Smooth muscle cell (in vitro differentiated cells): ENCODE results near the gene FBLN1. TPM values are rescaled to one million over a fixed set of nuclear protein-coding genes. Genes with fewer than 3 reads are reported as not detected.
"Not testable (repeated sequence)": the region's sequence is repeated elsewhere in the genome, so short reads cannot be mapped to it uniquely, and the experiment has no call there.

Experiments used
- DNase-seq: peaks from one replicate; lab custom pipeline; 2025; ENCODE audit not compliant: unreplicated experiment; lab: John Stamatoyannopoulos, UW
- H2AFZ ChIP-seq: fragments of 200-600 bp; sonication (generic); 2 replicates; pipeline ENCODE4 v1.6.0; 2016; ENCODE audit warnings: antibody characterized with exemption, low read depth, mild to moderate bottlenecking
- H3F3A ChIP-seq: fragments of 200-600 bp; sonication (generic); 2 replicates; pipeline ENCODE4 v1.6.0; 2017; ENCODE audit warnings: antibody characterized with exemption, low read depth
- H3K27ac ChIP-seq: fragments of 200-600 bp; sonication (generic); 2 replicates; pipeline ENCODE4 v1.5.1; 2016; ENCODE audit warnings: low read depth, mild to moderate bottlenecking
- H3K27me3 ChIP-seq: fragments of 200-600 bp; sonication (generic); 2 replicates; pipeline ENCODE4 v1.6.1; 2016; ENCODE audit warnings: low read depth, mild to moderate bottlenecking
- H3K36me3 ChIP-seq: fragments of 200-600 bp; sonication (generic); 2 replicates; pipeline ENCODE4 v1.5.1; 2016; ENCODE audit warnings: low read depth
- H3K4me1 ChIP-seq: fragments of 200-600 bp; sonication (generic); 2 replicates; pipeline ENCODE4 v1.5.1; 2016; ENCODE audit warnings: low read depth
- H3K4me2 ChIP-seq: fragments of 200-600 bp; sonication (generic); 2 replicates; pipeline ENCODE4 v1.6.0; 2016; ENCODE audit warnings: mild to moderate bottlenecking
- H3K4me3 ChIP-seq: fragments of 200-600 bp; sonication (generic); 2 replicates; pipeline ENCODE4 v1.5.1; 2016; ENCODE audit warnings: mild to moderate bottlenecking
- H3K79me2 ChIP-seq: fragments of 200-600 bp; sonication (generic); 2 replicates; pipeline ENCODE4 v1.6.0; 2016; ENCODE audit warnings: low read depth, mild to moderate bottlenecking
- H3K9ac ChIP-seq: fragments of 200-600 bp; sonication (generic); 2 replicates; pipeline ENCODE4 v1.6.0; 2016; ENCODE audit warnings: low read depth
- H3K9me3 ChIP-seq: fragments of 200-600 bp; sonication (generic); replicated peaks from 2 replicates; pipeline ENCODE4 v1.5.1; 2016; ENCODE audit warnings: low read depth
- H4K20me1 ChIP-seq: fragments of 200-600 bp; sonication (generic); 2 replicates; pipeline ENCODE4 v1.6.0; 2016; ENCODE audit warnings: low read depth
- WGBS: methylation state at CpG from one replicate; pipeline ENCODE4 v1.1.7; 2016; ENCODE audit warnings: low lambda C conversion rate; 5-methylcytosine and 5-hydroxymethylcytosine counted together
- polyA plus RNA-seq: library from polyadenylated mRNA; unstranded; fragments of >200 nt; fragmentation: Nextera tagmentation; extraction: Ambion mirVana; gene quantifications from 2 replicates; pipeline ENCODE4 v1.2.1, GENCODE V29; 2016
- total RNA-seq: library from RNA; depleted of rRNA; stranded (reverse); fragments of >200 nt; gene quantifications from 2 replicates; pipeline ENCODE4 v1.2.3, GENCODE V29; 2014
- TF ChIP-seq, protein P1 (sequence below): fragments of 200-600 bp; sonication (generic); IDR thresholded peaks from 2 replicates; pipeline ENCODE4 v1.5.1; 2017; ENCODE audit warnings: borderline replicate concordance, mild to moderate bottlenecking, antibody characterized with exemption; ENCODE audit not compliant: insufficient read depth, poor library complexity, severe bottlenecking

FBLN1 gene
- total and polyA plus RNA-seq, 2 experiments from 2014 or later, result 90.9 to 296 TPM

DNA sequence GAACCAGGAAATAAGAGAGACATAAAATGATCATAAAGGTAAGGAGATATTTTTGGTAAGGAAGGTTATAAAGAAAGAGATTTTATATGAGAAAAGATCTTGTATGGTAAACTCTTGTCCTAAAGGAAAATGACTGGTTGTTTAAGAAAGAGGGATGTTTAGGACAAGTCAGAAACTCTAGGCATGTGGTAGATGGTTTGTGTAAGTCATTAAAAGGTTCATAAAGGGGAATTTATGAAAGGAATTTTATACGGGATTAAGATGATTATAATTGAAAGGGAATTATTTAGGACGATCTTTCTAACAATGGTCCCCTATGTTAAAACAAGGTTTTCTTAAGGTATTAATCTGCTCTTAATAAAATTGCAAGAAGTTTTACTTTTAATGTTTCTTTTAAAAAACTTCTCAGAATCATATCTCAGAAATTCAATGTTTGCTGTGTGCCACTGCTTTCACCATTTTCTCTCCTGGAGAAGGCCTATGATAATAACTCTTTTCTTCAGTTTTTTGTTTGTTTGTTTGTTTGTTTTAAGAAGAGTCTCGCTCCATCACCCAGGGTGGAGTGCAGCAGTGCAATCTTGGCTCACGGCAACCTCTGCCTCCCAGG lies 13.8 kb upstream of the FBLN1 start:
- Histone ChIP-seq H3F3A (no peaks in the 10 kb centered on the region), H3K27me3 (no peaks in the 10 kb centered on the region), H3K79me2 (no peaks in the 10 kb centered on the region), H3K27ac (no peak overlapping the region), H3K4me3 (no peak overlapping the region), H3K4me2 (no peak overlapping the region), H2AFZ (no peak overlapping the region), H4K20me1 (no peaks in the 10 kb centered on the region), H3K4me1 (no peaks in the 10 kb centered on the region), H3K36me3 (no peaks in the 10 kb centered on the region), H3K9me3 (no peaks in the 10 kb centered on the region), H3K9ac (no peak overlapping the region)
- DNase-seq, result no peak
- TF ChIP-seq, protein P1, sequence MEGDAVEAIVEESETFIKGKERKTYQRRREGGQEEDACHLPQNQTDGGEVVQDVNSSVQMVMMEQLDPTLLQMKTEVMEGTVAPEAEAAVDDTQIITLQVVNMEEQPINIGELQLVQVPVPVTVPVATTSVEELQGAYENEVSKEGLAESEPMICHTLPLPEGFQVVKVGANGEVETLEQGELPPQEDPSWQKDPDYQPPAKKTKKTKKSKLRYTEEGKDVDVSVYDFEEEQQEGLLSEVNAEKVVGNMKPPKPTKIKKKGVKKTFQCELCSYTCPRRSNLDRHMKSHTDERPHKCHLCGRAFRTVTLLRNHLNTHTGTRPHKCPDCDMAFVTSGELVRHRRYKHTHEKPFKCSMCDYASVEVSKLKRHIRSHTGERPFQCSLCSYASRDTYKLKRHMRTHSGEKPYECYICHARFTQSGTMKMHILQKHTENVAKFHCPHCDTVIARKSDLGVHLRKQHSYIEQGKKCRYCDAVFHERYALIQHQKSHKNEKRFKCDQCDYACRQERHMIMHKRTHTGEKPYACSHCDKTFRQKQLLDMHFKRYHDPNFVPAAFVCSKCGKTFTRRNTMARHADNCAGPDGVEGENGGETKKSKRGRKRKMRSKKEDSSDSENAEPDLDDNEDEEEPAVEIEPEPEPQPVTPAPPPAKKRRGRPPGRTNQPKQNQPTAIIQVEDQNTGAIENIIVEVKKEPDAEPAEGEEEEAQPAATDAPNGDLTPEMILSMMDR, result no peak
- WGBS, result 94% methylated on average over 4 of the region's 4 CpGs

DNA sequence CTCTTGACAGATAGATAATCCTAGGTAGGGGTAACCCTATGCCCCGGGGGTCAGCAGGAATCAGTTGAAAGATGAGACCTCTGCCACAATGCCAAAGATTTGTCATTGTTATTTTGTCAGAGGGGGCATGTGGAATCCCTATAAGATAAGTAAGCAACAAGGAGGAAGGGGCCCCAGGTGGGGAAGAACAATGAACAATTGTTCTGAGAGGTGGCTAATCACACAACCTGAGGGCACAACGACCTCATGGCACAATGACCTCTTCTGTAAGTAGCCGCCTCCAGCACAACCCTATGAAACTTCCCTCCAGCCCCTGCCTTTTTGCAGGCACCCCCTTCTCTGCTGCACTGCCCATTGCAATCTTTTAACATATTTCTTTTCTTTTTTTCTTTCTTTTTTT lies 11.8 kb upstream of the FBLN1 start:
- WGBS, result 80% methylated on average over 3 of the region's 3 CpGs
- H3K4me2 ChIP-seq, result no peak overlapping the region
- no peaks in the 10 kb centered on the region for H3F3A ChIP-seq
- H2AFZ ChIP-seq, result no peak overlapping the region
- H3K79me2 ChIP-seq, result no peaks in the 10 kb centered on the region
- no peaks in the 10 kb centered on the region for H3K27me3 ChIP-seq
- H3K36me3 ChIP-seq, result no peaks in the 10 kb centered on the region
- H3K9me3 ChIP-seq, result no peaks in the 10 kb centered on the region
- H3K4me1 ChIP-seq, result no peaks in the 10 kb centered on the region
- no peak overlapping the region for H3K27ac ChIP-seq
- H3K9ac ChIP-seq, result no peak overlapping the region
- TF ChIP-seq, protein P1, result no peak
- no peak overlapping the region for H3K4me3 ChIP-seq
- no peak for DNase-seq
- no peaks in the 10 kb centered on the region for H4K20me1 ChIP-seq

DNA sequence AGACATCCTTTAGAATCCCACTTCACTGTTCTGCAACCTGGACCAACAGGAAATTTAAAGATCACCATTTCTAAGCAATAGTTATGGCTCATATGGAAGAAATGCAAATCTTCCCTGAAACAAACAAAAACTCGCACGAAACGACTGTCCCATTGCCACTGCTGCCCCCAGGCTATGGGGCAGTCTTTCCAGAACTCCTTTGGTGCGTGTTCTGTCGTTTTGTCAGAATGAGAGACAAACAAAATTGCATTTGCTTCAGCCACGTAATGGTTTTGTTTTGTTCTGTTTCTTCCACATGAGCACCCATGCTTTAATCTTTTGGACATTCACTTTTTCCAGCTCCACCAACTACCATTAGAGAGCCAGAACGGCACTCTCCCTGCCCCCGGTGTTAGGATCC lies 10.8 kb upstream of the FBLN1 start:
- TF ChIP-seq, protein P1, result no peak
- 76% methylated on average over 8 of the region's 8 CpGs for WGBS
- no peak overlapping the region for H3K9ac ChIP-seq

DNA sequence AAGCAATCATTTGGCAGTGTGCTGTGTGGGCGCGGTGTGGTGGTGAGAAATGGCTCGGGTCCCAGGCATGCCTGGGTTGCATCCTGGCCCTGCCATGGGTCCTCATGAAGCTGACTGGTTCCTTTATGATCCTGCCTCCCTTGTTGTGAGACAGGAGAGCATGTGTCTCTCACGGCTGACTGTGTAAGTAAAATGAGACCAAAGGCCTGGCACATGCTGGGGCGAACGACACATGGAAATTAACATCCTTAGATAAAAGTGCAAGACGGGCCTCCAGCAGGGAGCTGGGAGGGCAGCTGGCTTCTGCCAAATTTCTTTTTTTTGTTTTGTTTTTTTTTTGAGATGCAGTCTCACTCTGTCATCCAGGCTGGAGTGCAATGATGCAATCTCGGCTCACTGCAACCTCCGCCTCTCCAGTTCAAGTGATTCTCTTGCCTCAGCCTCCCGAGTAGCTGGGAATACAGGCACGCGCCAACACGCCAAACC lies 9.4 kb upstream of the FBLN1 start:
- 53% methylated on average over 13 of the region's 13 CpGs for WGBS
- Histone ChIP-seq H3K4me3 (no peak overlapping the region), H2AFZ (no peak overlapping the region), H4K20me1 (no peaks in the 10 kb centered on the region), H3K4me1 (no peaks in the 10 kb centered on the region), H3K27ac (no peak overlapping the region), H3K36me3 (no peaks in the 10 kb centered on the region), H3F3A (no peaks in the 10 kb centered on the region), H3K79me2 (no peaks in the 10 kb centered on the region), H3K9me3 (no peaks in the 10 kb centered on the region), H3K27me3 (no peaks in the 10 kb centered on the region), H3K4me2 (no peak overlapping the region), H3K9ac (no peak overlapping the region)
- DNase-seq, result no peak
- TF ChIP-seq, protein P1, result no peak

More for the DNA sequence above, 10.8 kb upstream of the FBLN1 start:
- Histone ChIP-seq H3F3A (no peaks in the 10 kb centered on the region), H2AFZ (no peak overlapping the region), H3K4me3 (no peak overlapping the region), H3K36me3 (no peaks in the 10 kb centered on the region), H3K27ac (no peak overlapping the region), H4K20me1 (no peaks in the 10 kb centered on the region), H3K4me1 (no peaks in the 10 kb centered on the region), H3K79me2 (no peaks in the 10 kb centered on the region), H3K4me2 (no peak overlapping the region), H3K27me3 (no peaks in the 10 kb centered on the region), H3K9me3 (no peaks in the 10 kb centered on the region)
- no peak for DNase-seq

DNA sequence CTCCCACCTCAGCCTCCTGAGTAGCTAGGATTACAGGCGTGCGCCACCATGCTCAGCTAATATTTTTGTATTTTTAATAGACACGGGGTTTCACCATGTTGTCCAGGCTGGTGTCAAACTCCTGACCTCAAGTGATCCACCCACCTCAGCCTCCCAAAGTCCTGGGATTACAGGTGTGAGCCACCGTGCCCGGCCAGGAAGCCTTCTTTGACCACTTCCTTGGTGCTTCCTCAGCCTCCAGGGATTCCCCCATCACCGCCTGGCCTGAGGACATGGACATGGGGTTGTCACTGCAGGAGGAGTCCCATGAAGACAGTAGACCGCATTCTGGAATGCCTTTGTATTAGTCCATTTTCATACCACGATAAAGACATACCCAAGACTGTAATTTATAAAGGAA lies 8.4 kb upstream of the FBLN1 start:
- H3K27me3 ChIP-seq, H3F3A ChIP-seq, H3K4me3 ChIP-seq, H4K20me1 ChIP-seq, H3K4me2 ChIP-seq, DNase-seq, H3K27ac ChIP-seq, H3K36me3 ChIP-seq, H3K79me2 ChIP-seq, H3K4me1 ChIP-seq, H3K9ac ChIP-seq, H2AFZ ChIP-seq, H3K9me3 ChIP-seq: not testable (repeated sequence)
- WGBS, result 93% methylated on average over 8 of the region's 8 CpGs
